NCI-H526 (cell line): Measurements from ENCODE around the gene SLC9A9.
A peak's percentile ranks its signal among the peaks of the same experiment; 100 is the strongest.
"Not testable (repeated sequence)": the region's sequence is repeated elsewhere in the genome, so short reads cannot be mapped to it uniquely, and the experiment has no call there.

Experiments
- DNase-seq, 2 experiments: peaks; one replicate each; lab custom pipeline; 2025; lab: John Stamatoyannopoulos, UW

The SLC9A9 gene

DNA sequence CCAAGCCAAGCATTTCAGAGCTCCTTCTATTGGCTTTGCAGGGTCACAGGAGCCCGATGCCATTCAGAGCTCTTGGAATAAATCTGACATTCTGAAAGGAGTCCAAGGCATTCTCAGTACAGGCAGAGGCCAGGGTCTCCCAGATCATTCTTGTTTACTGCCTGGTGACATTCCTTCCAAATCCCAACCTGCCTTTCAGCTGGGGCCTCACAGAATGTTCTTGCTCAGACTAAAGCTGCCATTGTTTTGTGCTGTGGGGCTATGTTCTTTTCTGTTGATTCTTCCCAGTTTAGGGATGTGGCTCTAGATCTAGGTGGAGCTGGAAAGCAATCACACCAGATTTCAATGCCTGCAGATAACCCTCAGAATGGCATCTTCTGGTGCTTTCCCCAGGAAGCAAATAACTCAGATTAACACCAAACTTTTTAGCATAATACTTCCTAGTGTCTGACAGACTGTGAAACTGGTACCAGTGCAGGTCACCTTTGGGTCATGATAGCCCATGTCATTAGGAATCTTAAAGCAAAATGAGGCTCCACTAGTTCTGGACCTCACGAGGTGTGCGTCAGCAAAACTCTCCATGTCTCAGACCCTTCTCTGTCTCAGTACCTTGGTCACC lies 561.8 kb downstream of the SLC9A9 start:
- DNase-seq, result no peak

DNA sequence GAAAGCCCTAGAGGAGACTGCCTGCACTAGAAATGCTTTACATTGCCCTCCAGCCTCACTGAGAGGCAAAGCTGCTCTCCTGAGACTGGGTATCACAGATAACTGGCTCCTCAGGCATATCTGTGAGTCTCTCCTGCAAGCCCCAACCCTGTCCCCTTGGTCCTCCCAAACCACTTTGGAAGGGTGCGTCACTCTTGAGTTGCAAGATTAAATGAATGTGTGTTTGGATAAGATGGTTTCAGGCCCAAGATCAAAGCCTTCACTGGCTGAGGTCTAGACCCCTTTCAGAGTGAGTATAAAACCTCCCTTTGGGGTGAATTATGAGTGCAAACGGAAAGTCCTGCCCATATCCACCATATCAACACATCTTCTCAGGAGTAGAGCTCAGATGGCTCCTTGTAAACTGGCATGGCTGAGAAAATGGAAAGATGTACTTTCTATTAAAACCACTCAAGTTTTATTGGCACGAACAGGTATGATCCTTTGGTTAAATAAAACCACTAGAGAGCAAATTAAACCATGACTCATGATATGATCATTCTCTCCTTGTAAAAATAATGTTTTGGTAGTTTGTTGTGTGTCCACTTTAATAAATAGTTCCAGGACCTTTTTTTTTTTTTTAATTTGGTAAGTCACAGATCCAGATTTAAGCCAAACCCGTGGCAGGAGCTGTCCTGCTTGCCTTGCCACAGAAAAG lies 564.7 kb downstream of the SLC9A9 start:
- no peak for DNase-seq

DNA sequence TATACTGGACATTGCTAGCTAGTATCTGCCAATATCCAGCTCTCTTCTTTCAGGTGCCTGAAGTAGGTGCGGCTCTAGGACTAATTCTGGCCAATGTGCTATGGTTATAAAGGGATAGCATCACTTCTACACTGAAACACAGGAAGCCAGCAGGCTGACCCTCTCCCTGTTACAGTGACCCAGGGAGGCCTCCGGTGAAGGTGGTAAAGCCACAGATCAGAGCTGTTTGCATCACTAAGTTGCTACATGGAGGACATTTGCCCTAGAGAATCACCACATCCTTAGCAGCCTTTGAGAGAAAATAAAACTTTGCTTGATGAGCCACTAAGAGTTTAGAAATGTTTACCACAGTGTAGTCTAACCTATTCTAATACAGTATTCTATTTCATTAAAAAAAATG lies 567.3 kb downstream of the SLC9A9 start:
- DNase-seq, result no peak

DNA sequence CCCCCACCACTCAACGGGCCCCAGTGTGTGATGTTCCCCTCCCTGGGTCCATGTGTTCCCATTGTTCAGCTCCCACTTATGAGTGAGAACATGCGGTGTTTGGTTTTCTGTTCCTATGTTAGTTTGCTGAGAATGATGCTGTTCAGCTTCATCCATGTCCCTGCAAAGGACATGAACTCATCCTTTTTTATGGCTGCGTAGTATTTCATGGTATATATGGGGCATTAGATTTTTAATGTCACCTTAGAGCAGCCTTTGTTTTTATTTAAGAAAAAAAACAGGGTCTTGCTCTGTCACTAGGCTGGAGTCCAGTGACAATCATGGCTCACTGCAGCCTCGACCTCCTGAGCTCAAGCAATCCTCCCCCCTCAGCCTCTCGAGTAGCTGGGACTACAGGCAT lies 568.7 kb downstream of the SLC9A9 start:
- not testable (repeated sequence) for DNase-seq

DNA sequence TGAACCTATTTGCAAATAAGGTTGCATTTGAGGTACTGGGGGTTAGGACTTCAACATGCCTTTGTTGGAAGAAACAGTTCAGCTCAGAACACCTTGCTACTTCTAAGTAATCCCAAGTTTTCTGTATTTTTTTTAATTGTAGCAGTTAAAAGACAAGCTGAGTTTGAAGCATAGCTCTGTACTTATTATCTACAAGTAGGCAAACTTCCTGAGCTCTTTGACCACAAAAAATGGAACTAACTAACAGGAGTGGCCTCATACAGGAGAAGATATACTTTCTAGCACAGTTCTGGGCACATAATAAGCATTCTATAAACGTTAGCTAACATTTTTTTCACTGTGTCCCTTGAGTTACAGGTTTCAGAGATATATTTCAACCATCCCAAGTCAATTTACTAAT lies 569.5 kb downstream of the SLC9A9 start:
- no peak for DNase-seq

DNA sequence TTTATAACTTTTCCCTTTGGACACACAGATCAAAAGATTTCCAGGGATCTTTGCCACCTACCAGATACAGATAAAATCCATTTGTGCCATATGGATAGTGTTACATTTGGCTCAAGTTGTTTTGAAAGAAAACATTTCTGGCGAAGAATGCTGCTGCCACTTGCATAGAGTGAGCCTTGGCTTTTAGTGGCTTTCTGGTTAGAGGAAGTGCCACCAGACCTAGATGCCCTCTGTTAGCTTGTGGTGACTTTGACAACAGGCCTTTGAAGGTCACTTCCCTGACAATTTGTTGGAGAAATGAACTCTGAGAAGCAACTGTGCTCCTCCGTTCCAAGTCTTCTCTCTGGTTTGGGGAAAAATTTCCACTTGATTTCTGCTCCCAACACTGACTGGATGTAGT lies 570.7 kb downstream of the SLC9A9 start:
- no peak for DNase-seq

DNA sequence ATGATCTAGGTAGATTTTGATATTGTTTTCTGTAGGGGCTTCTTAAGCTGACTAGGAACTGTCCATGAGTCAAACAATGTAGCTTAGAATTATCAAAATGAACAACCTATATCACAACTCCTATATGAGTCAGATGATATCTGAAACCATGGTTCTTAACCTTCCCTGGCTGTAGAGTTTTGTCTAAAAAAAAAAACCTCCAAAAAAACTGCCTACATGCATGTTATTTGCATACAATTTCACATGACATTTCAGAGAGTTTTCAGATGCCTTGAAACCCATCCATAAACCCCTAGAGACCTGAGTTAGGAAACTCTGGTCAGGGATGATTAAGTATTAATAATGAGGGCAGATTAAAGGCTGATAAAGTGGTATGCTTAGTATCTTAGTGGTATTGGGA lies 571.7 kb downstream of the SLC9A9 start:
- peak in 1 of 2 experiments; percentile 21 for DNase-seq

DNA sequence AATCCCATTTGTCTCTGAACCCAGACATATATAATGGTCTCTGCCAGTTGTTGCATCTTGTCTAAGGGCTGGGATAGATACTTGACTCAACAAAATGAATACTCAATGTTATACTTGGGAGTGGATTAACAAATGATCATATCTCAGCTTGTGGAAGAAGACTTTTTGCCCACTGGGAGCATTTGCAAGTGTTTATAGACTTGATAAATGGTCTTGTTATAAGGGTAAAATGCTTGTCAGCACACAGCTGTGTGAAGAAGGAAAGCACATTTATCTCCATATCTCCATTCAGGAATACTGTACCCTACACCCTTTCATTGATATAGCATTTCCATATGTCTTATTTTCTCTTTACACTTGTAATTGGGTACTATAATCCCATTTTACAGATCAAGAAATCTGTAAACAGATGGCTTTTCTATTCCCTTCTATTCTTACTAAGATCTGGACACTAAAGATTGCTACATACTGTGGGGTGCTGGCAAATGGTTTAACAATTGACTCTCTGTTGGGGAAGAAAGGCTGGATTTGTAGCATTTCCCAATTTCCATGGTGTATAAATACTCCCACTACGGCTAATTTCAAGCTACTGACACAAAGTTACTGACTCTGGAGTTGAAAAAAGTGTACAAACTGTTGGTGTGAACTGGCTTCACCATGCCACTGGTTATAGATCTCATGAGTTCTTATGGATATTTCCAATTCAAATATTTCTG lies 574.1 kb downstream of the SLC9A9 start:
- DNase-seq, result no peak

DNA sequence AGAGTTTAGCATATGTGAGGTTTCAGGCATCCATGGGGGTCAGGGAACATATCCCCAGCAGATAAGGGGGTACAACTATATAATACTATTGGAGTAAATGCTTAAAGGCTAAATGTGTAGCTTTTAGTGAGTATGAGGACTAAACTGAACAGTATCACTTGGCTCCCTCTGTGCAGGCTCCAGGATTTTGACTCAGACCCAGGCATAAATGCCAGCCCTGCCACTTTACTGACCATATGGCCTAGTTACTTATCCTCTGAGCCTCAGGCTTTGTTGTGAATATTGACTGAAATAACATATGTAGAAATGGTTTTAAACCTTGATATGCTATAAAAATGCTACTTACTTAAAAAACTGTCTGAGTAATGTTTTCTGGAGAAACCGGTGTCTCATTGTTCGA lies 577.1 kb downstream of the SLC9A9 start:
- DNase-seq, result no peak

DNA sequence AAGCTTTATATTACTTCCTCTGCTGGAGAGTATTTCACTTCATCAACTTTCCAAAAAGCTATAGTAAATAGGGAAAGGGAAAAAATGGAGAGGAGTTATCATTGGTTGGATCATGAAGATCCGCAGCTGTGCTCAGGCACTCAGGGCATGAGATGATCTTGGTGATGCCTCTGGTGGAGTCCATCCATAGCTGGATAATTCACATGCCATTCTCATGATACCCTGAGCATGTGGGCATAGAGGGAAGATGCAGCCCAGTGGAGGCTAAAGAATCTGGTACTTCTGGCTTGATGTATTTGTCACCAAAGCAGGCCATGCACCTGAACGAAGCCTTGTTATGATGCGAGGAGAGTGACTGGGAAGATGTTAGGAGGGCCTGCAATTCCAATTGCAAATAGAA lies 578.5 kb downstream of the SLC9A9 start:
- DNase-seq, result no peak

DNA sequence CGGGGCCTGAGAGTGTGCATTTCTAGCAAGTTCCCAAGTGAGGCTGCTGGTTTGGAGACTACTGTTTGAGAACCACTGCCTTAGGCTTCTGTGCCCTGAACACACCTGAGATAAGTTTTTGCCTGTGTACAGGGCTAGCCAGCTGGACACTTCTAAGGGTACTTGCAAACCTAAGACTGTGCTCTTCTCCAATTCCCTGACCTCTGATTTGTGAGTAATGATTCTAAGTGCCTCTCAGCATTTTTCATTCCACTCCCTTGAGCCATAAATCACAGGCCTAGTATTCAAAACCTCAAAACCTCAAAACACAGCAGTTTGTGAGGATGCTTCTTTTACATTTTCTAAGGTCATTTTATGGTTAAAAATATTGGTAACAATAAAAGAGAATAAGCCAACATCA lies 580.3 kb downstream of the SLC9A9 start:
- no peak for DNase-seq

DNA sequence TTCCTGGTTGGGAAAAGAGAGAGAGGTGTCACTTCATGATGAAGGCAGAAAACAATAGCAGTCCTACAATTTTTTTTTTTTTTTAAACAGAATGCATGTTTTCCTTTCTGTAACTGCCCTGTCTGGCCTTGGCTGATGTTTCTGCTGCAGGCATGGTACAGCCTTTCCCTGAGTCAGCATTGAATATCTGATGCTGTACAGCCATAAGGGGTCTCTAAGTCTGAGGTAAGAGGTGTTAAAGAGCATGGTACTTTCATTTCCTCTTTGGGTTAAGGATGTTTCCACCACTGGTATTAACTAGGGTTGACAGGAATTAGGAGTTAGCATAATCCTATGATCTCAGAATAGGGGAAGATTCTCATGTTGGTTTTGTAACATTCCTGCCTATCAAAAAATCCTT lies 581.3 kb downstream of the SLC9A9 start:
- no peak for DNase-seq

DNA sequence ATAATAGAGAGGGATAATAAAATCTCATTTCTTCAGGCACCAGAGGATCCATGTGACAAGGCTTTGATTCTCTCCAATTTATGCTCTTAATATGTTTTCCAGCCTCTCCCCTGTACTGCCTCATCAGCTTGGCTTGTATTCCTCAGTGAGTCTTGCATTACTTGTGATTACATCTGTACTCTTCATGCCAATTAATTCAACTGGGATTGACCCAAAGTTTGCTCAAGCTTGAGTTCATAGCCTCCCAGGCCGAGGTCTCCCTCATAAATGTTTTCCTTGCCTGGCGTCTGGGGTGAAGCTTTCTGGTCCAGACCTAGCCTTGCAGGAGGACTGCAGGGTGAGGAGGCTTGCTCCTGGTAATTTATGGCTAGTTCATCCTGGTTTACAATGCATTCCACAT lies 581.8 kb downstream of the SLC9A9 start:
- DNase-seq, result no peak

DNA sequence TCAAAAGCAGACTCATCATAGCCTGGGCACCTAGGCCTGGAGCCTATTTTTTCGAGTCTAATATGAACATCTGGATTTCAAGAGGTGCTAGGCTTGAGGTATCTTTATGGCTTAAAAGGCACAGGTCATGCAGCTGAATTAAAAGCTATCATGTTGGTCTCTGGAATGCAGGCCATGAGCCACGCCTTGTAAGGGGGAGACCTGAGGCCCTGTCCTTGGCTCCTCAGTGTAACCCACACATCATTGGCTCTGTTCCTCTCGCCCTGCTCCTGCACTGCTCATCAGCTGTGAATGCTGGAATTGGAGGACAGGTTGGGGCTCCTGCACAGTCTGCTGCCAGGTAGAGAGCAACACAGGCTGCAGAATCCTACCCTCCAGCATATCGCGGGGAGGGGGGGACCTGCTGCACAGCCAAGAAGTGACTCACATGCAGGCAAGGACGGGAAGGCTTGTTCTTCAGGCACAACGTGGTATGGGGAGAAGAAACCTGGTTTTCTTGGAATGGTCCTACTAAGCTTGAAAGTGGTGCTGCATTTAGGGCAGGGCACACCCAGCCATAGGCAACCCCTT lies 582.7 kb downstream of the SLC9A9 start:
- no peak for DNase-seq

DNA sequence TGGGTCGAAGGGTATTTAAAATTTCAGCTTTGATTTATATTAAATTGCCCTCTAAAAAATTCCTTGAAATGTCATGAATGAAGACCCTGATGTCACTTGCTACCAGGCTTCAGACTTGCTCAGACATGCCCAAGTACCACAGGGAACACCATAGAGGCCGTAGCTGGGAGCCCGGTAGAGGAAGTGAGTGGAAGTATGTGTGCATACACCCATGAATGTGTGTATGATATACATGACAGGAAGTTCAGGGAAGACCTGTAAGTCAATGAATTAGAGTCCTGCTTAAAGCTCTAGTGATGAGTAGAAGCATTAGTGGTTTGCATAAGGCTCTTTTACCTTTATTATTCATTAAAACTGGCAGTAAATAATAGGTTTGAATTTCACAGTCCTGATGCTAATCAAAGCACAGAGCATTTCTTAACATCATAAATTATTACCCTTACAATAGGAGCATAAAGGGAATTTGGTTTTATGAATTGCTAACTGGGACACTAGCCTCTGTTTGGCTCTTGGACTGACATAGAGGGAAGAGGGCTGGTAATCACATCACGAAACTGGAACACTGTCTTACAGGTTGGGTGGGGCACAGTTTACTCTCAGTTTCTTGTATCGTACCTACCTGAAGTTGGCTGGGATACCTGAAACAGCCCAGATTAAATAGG lies 584.3 kb downstream of the SLC9A9 start:
- no peak for DNase-seq

DNA sequence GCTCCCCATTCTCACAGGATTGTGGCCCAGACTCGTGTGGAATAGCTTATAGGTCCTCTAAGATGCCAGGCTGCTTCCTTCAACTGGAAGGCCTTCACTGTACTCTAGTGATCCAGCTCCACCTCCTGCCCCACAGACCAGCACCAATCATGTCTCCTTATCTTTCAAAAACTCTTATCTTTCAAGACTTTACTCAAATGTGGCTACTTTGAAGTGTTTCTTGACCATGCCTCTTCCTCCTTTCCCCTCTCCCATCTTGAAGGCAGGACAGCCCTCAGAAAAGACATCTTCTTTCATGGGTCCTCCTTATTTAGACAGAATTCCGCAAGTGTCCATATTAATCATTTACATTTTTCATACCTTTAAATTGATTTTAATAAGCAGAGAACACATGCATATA lies 586.4 kb downstream of the SLC9A9 start:
- DNase-seq, result no peak

DNA sequence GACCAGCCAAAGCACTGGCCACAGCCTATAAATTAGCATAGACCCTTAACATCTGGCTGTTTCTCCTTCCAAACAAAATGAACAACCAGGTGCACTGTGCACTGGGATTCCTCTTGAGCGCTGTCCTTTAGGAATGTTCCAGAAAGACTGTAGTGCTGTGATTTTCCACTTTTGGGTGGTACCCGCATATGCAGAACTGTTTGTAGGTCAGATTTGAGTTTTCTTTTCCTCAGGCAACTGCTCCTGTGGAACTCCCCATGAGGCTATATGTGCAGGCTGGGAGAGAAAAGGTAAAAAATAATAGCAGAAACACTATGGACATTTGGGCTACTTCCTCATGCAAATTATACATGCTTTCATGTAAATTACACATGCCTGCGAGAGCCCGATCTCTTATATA lies 589.6 kb downstream of the SLC9A9 start:
- DNase-seq, result peak in 1 of 2 experiments; percentile 41

DNA sequence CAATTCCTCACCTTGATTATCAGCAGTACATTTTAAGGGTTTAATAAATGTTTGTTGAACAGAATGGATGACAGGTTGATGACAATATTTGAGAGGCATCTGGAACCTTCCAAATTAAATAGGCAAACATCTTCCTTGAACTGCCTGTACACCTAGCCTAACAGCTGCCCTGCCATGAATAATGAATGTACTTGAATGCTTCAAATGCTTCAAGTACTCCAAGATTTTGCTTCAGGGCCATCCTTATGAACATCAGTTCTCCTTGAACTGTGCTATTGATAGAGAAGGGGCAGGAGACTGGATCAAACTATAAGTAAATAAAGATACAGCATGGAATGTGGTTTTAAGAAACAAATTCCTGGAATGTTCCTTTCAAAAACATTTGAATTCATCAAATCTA lies 591.9 kb downstream of the SLC9A9 start:
- no peak for DNase-seq

DNA sequence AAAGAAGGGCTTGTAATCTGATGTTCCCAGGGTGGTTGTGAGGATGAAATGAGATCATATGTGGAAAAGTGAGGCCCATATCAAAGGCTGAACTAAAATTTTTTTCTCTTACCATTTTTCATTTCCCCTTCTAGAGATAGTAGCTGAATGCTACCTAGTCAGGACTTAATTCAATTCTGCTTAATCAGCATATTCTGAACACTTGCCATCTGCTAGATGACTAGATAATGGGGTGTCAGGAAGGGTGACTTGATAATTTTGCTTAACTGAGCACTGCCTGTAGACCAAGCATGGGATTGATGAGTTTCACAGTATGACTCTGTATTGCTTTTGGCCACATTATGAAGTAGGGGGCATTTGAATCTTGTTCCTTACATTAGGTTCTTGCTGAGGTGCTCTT lies 592.5 kb downstream of the SLC9A9 start:
- no peak for DNase-seq

DNA sequence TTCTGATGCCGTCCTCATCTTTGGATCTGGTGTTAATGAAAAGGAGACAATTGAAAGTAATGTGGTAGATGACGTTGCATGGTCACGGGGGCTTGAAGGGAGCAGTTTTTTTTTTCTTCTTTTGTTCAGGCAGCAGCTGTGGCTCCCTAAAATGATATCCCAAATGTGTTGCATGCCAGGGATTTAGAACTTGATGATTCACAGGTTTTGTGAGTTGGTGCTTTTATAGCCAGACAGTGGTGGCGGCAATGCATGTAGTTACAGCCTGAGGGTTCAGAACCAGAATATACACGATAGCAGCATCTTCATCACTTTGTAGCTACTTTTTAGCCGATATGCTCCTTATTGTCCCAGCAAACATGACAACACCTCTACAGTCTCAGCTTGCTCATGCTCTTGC lies 595.3 kb downstream of the SLC9A9 start:
- DNase-seq, result no peak

DNA sequence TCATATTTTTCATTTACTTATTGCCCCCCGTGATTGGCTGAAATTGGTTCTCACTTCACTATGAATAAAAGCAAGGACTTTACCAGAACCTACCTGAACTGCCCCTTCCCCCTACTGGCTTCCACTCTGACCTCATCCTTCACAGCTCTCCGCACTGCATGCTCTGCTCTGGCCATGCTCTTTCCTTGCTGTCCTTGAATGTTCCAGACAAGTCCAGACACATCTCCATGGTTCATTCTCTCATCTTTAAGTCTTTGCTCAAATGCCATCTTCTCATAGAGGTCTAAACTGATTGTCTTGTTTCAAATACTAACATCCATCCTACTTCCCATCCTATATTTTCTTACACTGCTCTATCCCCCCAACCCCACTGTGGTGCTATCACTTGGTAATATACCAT lies 599.3 kb downstream of the SLC9A9 start:
- DNase-seq, result no peak

DNA sequence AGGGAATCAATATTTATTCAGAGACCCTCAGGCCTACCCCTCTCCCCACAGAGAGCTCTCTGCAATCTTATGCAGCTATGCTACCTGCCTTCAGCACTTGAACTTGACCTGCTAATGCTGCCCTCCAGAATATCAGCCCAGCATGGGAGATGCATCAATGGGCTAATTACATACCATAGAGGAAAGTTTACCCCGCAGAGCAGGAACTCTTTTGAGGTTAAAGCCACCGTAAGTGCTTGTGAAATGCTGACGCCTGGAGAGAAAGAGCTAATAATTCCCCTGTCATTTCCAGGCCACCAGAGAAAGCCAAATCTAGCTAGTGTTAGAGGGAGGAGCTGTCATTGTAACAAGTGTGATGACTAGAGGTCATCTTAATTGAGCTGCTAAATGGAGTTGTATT lies 601.2 kb downstream of the SLC9A9 start:
- no peak for DNase-seq

DNA sequence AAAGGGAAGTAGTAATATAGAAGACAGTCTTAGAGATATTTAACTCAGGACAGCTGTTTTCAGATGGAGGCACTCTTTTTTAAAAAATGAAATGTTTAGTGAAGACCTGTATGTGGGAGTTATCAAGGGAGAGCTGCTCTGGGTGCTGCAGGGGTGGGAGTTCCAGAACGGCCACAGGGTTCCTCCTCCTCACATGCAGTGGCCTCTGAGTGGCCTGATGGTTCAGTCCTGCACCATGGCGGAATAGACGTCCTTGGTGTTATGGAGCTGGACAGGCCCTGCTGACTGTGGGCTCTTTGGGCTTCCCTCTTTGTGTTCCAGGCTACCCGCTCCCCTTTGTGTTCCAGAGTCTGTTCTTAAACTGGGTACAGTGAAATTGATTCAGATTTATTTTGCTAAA lies 602.6 kb downstream of the SLC9A9 start:
- no peak for DNase-seq
